HG02885 (cell line): ENCODE results near the gene MKRN1.
A peak's percentile ranks its signal among the peaks of the same experiment; 100 is the strongest.
"Not testable (repeated sequence)": the region's sequence is repeated elsewhere in the genome, so short reads cannot be mapped to it uniquely, and the experiment has no call there.

ENCODE experiments used
- ATAC-seq: cut with Tn5 transposase; IDR thresholded peaks from one replicate; pipeline ENCODE4 v1.9.1; 2021; ENCODE audit warnings: mild to moderate bottlenecking; ENCODE audit not compliant: unreplicated experiment, poor library complexity

Gene MKRN1

DNA sequence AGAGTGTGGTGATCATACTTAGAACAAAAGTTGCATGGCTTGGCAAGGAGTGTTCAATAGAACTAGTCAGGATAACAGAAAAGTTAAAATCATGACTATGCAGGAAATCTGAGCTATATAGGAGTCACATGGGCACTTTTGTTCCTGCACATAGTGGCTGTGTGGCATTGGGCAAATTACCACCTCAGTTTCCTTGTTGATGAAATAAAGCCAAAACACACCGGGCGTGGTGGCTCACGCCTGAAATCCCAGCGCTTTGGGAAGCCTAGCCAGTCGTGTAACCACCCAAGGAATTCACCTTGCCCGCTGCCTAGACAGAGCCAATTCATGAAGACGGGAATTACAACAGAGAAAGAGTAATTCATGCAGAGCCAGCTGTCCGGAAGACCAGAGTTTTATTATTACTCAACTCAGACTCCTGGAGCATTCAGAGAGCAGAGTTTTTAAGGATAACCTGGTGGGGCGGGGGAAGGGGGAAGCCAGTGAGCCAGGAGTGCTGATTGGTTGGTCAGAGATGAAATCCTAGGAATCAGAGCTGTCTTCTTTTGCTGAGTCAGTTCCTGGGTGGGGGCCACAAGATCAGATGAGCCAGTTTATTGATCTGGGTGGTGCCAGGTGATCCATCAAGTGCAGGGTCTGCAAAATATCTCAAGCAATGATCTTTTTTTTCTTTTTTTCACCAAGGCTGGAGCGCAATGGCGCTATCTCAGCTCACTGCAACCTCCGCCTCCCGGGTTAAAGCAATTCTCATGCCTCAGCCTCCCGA, 6.4 kb upstream of the MKRN1 start:
- ATAC-seq: no peak

DNA sequence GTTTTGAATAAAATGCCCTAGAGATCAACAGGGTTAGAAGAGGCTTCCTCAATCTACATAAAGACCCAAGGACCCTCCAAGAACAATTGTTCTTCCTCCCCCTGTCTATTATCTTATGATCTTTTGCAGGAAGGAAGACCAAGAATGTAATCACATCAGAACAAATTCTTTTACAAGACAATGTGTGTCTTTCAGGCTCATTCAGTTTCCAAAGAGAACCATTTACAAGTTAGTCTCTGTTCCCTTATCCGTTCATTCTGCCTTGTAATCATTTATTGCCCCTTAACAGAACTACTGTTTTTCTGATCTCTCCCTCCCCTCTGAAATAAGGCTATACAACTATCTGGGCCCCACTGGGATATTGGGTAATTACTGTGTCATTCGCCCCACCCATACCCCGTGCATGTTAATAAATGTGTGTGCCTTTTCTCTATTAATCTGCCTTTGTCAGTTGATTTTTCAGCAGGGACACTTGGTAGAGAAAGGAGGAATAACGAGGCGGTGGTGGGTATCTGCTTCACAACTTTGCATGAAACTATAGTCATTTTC, 5.7 kb upstream of the MKRN1 start:
- no peak for ATAC-seq

DNA sequence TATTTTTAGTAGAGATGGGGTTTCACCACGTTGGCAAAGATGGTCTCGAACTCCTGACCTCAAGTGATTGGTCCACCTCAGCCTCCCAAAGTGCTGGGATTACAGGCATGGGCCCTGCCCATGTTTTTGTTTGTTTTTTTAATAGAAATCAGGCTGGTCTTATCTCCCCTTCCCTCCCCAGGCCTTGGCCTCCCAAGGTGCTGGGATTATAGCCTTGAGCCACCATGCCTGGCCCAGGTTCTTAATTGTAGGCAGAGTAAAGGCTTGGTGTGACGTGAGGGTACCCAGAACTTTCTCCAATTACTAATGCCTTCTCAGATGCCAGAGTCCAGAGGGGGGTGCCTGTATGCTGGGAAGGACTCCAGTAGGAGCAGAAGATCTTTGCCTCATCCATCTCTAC, 5.2 kb upstream of the MKRN1 start:
- ATAC-seq: no peak

DNA sequence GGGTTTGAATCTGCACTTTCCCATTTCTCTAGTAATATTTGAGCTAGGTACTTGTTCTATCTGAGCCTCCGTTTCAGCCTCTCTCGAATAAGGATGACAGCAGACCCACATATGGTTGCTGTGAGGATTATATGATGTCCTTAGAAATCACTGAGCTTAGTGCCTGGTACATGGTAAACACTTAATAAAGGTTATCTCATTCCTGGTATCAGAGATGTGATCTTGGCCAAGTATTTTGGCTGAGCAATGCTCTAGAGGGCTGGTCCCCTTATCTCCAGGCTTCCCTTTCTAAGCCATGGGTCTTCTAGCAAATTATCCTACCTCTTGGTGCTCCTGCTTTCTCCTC, 407 bp upstream of the MKRN1 start:
- ATAC-seq: no peak

DNA sequence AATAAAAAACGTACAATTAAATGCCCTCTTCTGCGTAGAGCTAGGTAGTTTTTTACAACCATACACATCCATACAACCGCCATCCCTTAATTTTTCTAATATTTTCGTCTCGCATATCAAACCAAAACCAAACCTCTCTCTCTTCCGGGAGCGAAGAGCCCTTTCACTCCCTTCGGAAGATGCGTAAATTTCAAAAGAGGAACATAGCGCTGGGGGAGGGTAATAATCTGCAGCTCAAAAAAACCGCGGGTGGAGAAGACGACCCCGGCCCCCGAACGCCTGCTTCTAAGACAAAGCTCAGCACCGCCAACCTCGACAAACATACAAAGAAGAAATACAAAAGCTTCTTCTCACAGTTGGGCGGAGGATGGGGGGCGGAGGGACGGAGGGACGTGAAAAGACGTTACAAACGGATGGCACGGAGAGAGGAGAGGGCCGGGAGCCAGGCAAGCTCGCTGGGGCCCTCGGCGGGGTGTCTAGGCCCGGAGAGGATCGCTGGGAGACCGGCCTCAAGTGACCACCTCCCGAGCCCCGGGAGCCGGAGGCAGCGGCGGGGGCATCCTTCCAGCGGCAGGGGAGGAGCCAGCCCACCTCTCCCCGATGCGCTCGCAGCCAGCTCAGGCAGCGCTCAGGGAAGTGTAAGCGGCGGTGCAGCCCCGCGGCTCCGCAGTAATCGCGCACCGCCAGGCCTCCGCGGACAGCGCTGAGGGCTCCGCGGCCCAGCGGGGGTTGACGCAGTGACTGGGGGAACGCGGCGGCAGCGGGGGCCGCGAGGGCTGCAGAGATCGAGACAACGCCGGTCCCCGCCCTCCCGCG, 851 bp downstream of the MKRN1 start:
- peak; percentile 19 for ATAC-seq

DNA sequence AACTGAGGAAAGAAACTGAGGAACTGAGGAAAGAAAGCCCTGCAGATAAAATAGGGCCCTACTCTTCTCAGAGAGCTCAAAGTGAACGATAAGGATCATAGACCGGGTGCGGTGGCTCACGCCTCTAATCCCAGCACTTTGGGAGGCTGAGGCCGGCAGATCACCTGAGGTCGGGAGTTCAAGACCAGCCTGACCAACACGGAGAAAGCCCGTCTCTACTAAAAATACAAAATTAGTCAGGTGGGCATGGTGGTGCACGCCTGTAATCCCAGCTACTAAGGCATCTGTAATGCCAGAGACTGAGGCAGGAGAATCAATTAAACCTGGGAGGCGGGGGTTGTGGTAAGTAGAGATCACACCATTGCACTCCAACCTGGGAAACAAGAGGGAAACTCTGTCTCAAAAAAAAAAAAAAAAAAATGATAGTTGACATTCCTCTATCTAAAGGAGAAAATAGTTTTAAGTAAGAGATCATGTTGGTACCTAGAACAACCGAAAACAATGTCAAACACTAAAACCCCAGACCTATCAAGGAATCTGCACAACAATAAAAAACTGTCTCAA, 2.5 kb downstream of the MKRN1 start:
- no peak for ATAC-seq

DNA sequence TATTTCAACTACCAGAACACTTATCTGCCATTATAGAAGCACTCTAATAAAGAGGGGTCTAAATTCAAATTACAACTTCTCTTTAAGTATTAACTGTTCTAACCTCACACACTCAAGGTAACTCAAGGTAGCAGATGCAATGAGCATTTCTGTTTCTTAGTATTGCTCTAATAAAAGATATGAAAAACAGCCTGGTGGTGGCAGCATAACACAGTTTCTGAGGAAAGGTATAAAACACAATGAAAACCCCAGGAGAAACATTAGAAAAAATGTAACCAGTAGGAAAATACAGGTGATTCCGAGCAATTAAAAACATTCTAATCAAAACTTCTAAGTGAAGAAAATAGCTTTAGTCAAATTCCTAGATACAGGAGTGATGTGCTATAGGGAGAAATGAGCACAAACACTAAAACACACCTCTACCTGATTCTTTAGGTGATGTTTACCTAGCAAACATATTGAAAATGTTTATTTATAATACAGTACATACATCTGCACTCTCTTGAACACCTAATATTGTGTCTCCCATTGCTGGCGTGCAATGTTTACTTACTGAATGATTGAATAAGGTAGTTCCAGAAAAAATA, 3.5 kb downstream of the MKRN1 start:
- no peak for ATAC-seq

DNA sequence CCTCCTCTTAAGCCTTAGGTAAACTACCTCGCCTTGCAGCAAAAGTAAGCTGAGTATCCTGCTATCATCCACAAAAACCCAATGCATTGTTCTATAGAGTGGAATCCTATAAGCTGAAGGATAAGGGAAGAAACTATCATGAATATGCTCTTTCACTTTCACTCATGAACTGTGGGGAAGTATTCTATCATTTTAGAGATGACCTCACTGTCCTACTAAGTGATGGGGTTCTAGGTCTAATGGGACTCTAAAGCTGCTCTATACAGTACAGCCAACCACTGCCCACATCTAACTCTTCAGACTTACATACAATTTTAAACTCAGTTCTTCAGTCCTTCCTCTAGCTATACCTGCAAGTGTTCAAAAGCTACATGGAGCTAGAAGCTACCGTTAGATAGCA, 16.2 kb downstream of the MKRN1 start:
- no peak for ATAC-seq

DNA sequence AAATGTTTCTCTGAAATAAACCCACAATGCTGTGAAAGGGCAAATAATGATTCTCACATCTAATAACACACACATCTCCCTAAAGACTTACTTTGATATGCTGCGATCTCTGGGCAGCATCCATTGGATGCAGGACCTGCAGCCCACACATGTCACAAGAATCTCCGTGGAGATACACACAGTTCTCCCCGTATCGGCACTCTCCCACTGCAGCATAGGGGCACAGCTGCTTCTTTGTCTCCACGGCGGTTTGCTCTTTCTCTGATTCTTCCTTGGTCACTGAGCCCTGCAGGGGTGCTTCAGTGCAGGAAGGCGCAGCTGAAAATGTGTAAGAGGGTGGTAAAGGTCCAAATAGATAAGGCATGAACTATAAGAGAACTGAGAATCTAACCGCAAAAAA, 20.4 kb downstream of the MKRN1 start:
- no peak for ATAC-seq

DNA sequence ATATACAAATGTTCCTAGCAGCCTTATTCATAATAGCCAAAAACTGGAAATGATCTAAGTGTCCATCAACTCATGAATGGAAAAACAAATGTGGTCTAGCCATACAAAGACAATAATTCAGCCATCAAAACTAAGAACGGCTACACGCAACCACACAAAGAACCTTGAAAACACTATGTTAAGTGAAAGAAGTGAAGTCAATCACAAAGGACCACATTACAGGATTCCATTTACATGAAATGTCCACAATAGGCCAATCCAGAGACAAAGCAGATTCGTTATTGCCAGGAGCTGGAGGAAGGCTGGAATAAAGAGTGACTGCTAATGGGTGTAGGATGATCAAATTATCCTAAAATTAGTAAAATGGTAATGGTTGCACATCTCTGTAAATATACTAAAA, 21.1 kb downstream of the MKRN1 start:
- no peak for ATAC-seq

DNA sequence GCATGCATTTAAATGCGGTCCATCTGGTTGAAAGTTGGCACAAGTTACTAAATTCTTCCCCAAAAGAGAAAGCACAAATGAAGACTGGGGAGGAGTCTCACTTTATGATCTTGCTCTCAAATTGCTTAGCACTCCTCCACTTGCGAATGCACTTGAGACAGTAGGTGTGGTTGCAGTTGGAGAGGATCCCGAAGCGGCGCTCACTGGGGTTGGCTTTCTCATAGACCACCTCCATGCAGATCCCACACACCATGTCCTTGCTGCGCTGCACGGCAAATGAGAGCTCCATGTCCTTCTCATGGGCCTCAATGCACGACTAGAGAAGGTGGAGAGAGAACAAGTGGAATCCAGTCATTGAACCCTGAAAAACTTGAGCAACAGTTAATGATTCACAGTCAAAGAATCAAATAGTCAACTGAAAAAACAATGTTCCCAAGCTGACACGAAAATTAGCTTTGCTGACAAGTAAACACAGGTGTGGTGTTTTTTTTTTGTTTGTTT, 22.7 kb downstream of the MKRN1 start:
- ATAC-seq: no peak

DNA sequence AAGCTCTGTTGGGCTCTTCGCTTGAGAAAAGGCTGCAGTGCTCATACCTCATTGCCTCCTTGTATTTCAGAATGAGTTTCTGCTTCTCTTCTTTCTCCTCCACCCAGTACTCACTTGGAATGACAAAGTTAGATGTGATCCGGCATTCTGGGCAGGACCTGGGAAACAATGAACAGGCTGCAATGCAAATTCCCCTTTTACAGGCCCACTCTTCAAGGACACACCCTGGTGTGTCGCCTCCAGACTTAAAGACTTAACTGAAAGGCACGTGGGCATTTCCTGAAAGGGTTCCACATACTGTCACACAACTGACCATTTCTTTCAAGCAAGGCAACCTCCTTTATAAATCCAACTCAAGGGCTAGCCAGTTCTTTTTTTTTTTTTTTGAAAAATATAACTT, 23.6 kb downstream of the MKRN1 start:
- no peak for ATAC-seq

DNA sequence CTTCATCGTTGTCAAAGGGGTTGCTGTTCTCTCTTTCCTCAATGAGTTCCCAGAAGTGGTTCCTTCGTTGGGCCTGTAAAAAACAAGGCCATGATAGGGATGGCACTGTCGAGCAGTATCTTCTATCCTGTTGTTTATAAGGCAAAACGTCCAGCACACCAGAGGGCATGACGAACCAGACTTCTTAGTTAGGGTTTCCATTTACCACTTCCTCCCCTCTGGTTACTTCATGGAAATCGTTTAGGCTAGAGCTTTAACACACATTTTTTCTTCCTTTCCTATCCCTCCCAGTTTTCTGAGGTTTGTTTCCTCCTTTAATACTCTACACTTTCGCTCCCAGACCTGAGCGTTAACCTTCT, 24.7 kb downstream of the MKRN1 start:
- ATAC-seq: no peak

DNA sequence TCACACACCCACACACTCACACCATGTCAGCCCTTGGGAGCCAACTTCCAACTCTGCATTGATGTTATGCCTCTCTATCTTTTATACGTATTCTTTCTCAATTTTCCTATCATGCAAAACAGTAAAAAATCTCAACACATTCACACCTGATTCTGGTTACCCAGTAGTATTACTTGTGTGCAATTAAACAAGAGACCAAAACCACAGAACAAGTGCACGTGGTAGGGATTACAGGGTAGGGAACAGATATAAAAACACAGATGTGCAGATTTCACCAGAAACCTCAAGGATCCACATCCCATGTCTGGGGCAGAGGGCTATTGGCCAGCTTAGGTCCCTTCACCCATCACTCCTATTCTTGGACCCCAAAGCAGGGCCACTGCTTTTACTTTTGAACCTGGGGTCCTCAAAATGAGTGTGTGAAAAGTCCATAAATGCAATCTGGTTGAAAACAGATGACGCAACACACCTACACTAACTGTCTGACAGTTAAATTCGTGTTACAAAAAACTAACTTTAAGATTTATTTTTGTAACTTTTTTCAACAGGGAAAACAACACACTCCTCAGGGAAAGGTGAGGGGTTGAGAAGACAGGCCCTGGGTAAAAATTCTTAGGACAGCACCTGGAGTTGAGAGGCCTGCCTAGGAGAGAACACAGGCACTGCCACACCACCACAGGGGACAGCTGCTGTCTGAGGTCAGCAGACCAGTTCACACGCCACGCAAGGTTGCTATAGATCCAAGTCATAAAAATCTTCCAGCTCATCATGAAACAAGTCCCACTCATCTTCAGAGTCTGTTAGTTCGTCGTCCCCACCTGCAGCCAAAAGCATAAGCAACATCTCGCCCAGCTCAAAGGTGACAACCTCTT, 25.3 kb downstream of the MKRN1 start:
- ATAC-seq: not testable (repeated sequence)

DNA sequence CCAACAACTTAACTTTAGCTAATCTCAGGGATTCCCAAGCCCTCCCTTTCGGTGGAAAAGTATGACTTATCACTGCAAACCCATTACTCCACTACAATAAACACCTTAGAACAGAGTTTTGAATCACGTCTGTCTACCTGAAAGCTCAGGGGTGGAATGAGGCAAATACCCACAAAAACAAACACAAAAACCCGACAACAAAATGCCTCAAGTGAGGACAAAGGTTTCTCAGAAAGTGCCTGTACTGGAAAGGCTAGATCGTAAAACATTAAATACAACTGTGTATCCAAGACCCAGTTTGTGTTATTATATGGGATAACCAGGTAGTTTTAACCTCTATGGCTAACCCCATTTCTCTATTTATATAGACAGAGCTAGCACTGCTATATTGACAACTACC, 26.0 kb downstream of the MKRN1 start:
- ATAC-seq: no peak

DNA sequence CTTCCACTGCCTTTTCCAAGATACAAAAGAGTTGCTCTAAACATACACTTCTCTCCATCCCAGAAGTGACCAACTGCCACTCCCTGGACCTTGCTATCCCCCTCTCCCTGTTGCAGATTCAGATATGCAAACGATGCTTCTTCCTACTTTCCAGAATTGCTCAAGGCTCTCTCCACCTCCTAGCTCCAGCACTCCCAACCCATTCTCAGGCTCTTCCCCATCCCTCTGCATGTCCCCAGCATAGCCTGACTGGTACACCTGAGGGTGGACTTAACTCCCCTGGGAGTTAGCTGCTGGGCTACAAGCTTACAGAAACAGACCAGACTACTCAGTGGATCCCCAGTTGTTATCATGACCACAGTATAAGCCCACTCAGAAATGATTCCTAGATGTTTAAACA, 27.6 kb downstream of the MKRN1 start:
- no peak for ATAC-seq

DNA sequence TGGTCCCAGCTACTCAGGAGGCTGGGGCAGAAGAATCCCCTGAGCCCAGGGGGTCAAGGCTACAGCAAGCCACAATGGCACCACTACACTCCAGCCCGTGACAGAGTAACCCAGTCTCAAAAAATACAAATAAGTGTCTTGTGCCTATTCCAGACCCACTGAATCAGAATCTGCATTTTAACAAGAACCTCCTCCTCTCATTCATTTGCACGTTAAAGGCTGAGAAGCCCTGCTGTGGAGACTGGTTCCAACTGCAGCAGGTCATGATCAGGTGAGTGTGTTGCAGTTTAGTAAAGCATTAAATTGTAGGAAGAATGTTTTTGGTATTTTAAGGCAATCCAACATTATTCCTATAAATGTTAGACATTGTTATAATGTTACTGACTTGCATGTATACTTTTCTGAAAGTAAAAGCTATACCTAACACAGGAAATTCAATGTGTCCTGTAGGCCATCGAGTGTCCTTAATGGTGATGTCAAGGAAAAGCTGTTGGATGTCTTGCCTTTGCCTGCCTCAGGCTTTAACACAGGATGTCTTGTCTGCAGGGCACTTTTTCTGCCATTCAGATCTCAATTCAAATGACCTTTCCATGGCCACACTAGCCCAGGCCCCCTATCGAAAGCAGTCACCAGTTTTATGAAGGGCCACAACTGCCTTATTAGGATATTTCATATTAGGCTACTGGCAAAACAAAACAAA, 30.4 kb downstream of the MKRN1 start:
- no peak for ATAC-seq

DNA sequence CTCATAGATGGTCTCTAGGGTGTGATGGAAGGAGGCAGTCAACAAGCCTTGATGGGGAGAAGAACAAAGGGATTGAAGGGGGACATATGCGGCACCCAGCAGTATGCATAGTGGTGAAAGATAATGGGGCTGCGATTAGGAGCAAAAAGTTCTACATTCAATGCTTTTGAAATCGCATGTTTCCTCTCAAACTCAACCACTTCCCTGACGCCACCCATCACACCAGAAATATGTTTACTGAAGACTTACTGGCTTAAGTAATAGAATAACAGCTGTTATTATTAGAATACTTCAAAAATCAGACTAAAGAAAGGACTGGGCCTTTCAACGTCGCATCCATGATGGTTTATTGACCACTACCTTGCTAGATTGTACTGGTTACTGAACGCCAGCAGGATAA, 31.5 kb downstream of the MKRN1 start:
- no peak for ATAC-seq

DNA sequence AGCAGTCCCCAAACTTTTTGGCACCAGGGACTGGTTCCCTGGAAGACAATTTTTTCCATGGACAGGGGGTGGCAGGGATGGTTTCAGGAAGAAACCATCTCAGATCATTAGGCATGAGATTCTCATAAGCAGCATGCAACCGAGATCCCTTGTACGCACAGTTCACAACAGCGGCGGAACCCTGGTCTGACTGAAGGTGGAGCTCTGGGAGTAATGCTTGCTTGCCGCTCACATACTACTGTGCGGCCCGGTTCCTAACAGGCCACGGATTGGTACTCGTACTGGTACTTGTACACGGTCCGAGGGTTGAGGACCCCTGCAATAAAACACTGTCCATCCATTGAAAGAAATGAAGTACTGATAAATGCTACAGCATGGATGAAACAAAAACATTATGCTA, 32.8 kb downstream of the MKRN1 start:
- ATAC-seq: no peak
